ENCODE results near the gene SYNJ2. TPM values are rescaled to one million over a fixed set of nuclear protein-coding genes. Genes with fewer than 3 reads are reported as not detected.
A peak's percentile ranks its signal among the peaks of the same experiment; 100 is the strongest.

SYNJ2 gene
- total RNA-seq, 1 donor from 2014 or later: 60.3 TPM

GRCh38 chr6:158024566-158025297 lies 43.1 kb downstream of the SYNJ2 start:
- DNase-seq (ENCODE audit: low read depth, low spot score): no peak

- peak; percentile 95 for DNase-seq (ENCODE audit: low read depth, low spot score)
These were observed 44.6 kb downstream of the SYNJ2 start for GRCh38 chr6:158026054-158026900.

- no peak for DNase-seq (ENCODE audit: low read depth, low spot score)
These were observed 45.4 kb downstream of the SYNJ2 start for GRCh38 chr6:158026901-158027589.

- no peak for DNase-seq (ENCODE audit: low read depth, low spot score)
These were observed 46.1 kb downstream of the SYNJ2 start for GRCh38 chr6:158027590-158028285.

- DNase-seq (ENCODE audit: low read depth, low spot score): no peak
These were observed 46.8 kb downstream of the SYNJ2 start for GRCh38 chr6:158028421-158028820.

GRCh38 chr6:158028876-158029275 lies 47.2 kb downstream of the SYNJ2 start:
- no peak for DNase-seq (ENCODE audit: low read depth, low spot score)

GRCh38 chr6:158029668-158030230 lies 48.1 kb downstream of the SYNJ2 start:
- DNase-seq (ENCODE audit: low read depth, low spot score): no peak

- no peak for DNase-seq (ENCODE audit: low read depth, low spot score)
These were observed 49.0 kb downstream of the SYNJ2 start for GRCh38 chr6:158030380-158031300.

- no peak for DNase-seq (ENCODE audit: low read depth, low spot score)
These were observed 50.0 kb downstream of the SYNJ2 start for GRCh38 chr6:158031381-158032353.

GRCh38 chr6:158032354-158032733 lies 50.7 kb downstream of the SYNJ2 start:
- no peak for DNase-seq (ENCODE audit: low read depth, low spot score)

GRCh38 chr6:158033077-158033750 lies 51.6 kb downstream of the SYNJ2 start:
- DNase-seq (ENCODE audit: low read depth, low spot score): no peak

GRCh38 chr6:158033751-158034702 lies 52.4 kb downstream of the SYNJ2 start:
- DNase-seq (ENCODE audit: low read depth, low spot score): no peak

- DNase-seq (ENCODE audit: low read depth, low spot score): no peak
These were observed 54.6 kb downstream of the SYNJ2 start for GRCh38 chr6:158036261-158036660.

- no peak for DNase-seq (ENCODE audit: low read depth, low spot score)
These were observed 55.4 kb downstream of the SYNJ2 start for GRCh38 chr6:158037021-158037420.

- no peak for DNase-seq (ENCODE audit: low read depth, low spot score)
These were observed 56.1 kb downstream of the SYNJ2 start for GRCh38 chr6:158037771-158038170.

- DNase-seq (ENCODE audit: low read depth, low spot score): no peak
These were observed 56.9 kb downstream of the SYNJ2 start for GRCh38 chr6:158038291-158039177.
